NCI-H748 (cell line): ENCODE measurements around the gene ABTB1.

Source experiments
- DNase-seq: peaks from one replicate; lab custom pipeline; 2025; ENCODE audit not compliant: unreplicated experiment; lab: John Stamatoyannopoulos, UW

Gene ABTB1

DNA sequence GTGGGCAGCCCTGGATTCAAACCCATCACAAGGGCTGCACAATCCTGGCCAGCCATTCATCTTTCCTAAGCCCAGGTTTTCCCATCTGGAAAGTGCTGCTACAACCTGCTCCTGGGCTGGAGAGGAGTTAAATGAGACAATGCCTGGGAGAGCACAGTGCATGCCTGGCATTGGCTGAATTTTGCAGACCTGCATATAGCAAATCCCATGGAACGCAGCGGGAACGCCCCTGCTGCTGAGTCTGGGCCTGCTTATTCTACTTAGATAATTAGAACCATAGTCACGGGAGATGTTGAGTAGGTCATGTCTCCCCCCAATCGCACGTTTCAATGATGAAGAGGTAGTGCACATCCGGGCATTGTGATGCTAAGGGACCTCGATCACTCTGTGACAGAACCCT lies 46.6 kb downstream of the ABTB1 start:
- no peak for DNase-seq

DNA sequence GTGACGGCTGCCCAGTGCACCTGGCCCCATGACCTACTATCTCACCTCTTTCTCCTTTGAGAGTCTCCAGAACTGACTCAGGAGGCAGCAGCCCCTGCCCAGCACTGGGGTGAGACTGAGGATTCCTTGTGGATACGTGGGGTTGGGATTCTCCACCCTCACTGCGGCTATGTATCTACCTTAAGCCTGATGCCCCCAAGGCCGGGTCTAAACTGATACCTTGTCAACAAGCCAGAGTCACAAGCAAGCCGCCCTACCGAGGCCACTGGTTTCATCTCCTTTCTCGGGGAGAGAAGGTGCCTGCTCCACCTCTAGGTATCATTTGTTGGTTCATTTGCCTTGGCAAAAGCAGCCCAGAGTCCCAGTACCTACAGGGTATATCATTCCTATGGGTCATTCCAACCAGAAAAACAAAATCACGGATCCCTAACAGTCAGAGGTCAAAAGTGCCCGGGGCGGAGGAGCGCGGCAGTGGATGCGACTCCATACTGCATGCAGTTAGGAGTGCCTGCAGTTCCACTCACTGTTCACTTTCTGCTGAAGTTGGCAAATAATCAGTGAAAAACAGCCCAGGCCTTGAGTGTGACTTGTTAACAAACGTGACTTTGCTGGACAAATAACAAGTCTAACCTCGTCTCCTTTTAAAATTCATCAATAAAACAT lies 47.5 kb downstream of the ABTB1 start:
- DNase-seq, result no peak

DNA sequence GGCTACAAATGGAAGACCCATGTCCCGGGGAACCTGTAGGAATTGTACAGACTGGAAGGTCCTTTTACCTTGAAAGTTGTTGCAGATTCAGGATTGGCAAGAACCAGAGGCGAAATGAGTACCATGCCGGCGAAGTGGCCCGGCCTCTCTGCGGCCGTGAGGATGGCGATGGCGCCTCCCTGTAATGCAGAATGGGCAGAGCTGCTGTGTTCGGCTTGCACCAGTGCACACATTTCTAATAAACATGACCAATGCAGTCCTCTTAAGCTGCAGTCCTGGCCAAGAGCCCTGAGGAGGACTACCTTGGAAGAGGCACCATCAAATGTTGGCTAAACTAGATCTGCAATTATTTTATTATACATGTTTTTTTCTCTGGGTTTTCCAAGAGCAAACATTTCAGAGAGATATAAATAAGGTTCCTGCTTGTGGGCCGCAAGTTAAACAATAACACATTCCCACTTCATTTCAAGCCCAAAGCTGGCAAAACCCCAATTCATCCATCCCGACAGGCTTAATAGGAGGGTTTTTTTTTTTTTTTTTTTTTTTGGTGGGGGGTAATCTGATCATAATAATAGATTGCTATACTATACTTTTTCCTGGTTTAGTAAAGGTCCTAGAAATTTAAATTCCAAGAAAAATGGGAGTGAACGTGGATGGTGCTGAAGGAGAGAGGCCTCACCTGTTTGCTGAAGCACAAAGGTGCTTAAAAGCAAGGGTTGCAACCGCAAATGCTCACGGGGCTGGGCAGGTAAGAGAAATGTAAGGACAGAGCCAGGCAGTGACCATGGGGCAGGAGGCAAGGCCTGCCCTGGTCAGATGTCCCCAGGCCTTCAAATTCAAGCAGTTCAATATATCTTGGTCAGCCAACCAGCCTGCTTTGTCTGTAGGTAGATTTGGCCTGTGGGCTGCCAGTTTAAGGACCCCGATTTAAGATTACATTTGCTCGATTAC lies 48.5 kb downstream of the ABTB1 start:
- DNase-seq, result no peak

DNA sequence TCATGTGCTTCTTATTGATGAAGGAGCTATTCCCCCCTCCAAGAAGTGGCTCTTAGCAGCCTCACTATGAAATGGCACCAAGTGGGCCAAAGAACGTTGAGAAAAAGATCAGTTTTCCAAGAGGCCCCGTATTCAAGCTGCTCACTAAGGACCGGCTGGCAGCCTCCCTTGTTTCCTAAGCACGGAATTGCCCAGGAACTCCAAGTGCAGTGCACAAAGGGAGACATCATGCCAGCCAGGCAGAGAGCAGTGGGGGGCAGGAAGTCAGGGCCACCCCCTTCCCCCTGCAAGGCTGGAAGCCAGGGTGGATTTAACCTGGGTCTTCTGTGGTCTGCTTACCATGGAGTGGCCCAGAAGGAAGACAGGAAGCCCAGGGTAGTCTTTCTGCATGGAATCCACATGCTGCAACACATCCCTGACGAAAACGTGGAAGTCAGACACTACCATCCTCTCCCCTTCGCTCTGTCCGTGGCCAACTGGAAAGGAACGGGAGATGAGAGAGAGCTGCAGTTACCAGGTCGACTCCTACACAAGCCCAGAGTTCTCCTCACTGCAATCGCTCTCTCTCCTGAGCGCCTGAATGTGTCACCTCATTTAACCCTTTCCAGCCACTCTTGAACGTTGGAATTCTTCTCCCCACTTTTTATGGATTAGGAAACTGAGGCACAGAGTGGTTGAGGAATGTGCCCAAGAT lies 49.5 kb downstream of the ABTB1 start:
- no peak for DNase-seq

DNA sequence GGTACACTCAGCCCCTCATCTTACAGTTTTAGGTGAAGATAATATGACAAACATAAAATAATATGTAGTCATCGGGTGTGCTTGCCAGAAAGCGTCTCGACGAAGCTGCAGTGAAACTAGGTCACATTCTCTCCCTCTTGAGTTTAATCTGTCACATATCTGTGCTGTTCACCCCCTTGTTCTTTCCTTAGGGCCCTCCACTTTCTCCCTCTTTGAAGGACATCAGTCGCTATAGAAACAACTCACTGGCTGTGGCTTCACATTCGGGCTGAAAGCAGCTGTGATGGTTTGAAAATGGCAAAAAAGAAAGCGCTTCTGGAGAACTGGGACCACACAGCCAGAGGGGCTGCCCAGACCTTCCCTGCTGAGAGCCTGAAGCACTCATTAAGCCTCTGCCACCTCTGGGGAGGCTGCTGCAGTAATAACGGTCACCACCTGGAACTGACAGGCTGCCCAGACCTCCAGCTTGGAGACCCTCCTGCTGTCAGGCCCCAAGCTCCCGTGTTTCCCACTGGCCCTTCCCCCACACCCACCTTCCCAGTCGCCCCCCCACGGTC lies 50.3 kb downstream of the ABTB1 start:
- no peak for DNase-seq

DNA sequence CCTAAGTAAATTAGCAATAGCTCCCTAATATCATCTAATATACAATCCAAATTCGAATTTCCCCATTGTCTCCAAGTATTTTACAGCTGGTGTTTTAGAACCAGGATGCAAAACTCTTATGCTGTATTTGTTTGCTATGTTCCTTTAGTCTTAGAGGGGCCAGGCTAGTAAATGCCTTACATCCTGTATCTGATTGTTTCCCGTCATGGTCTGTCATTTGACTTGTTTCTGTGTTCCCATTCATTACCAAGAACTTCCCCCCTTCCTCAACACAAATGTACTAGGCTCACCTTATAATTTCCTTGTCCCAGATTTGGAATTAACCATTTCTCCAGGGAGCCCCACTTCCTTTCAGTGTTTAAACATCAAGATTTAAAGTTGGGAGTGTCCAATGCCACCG lies 54.1 kb downstream of the ABTB1 start:
- DNase-seq, result no peak

DNA sequence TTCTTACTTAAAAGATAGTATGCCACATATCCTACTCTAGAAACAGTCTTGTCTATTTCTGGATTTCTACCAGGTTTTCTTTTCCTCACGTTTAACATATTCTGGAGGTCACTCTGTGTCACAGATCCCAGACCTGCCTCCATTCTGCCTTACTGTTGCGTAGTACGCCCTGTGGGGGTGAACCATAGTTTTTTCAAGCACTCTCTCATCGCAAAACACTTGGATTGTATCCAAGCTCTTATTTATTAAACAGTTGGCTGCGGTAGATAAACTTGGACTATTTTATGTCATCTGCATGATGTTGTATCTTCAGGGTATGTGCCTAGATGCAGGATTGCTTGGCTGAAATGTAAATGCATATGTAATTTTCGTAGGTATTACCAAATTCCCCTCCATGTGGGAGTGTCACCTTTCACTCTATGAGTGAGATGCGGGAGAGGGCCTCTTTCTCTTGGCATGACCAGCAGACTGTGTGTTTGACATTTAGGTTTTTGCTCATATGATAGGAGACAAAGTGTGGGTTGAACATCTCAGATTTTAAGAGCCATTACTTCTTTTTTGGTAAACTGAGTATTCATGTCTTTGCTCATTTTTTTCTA lies 55.8 kb downstream of the ABTB1 start:
- DNase-seq, result no peak

DNA sequence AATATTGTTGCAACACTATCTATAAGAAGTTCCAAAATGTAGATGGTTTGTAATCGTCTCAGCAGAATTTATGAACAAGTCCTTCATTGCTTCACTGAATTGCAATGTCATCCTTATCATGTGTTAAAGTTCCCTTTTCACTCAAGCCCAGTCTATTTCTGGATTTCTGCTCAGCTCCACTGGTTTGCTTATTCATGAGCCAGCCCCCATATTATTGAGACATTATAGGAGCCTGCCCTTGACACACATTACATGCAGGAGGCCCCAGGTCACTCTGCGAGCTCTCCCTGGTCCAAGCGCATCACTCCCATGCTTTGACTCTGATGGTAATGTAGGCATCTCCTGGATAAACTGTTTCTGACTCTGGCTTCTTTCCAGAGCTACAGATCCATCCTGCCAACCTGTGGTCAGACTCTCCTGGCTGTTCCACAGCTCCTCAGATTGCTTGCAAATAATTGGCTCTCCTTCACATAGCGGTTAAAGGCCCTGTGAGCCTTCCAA lies 56.9 kb downstream of the ABTB1 start:
- DNase-seq, result no peak

DNA sequence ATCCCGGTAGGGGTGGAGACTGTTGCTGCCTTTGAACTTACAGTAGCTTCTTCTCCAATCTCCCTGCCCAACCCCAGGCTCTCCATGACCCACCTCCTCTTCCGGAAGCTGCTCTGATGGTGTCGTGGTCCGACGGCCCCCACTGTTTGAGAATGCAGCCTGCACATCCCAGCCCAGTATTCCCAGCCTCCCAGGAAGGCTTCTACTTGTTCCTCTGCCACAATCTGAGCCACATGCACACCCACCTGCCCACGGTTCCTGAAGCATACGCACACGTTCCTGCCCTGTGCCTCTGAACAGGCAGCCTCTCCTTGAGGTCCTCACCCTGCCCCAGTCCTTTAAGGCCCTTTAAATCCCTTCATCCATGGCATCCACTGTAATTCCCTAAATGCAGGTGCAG lies 57.4 kb downstream of the ABTB1 start:
- no peak for DNase-seq
